ENCODE data around the gene PDE6H. TPM values are rescaled to one million over a fixed set of nuclear protein-coding genes. Genes with fewer than 3 reads are reported as not detected.

PDE6H gene
- total RNA-seq (not detected), polyA plus RNA-seq (not detected)

DNA sequence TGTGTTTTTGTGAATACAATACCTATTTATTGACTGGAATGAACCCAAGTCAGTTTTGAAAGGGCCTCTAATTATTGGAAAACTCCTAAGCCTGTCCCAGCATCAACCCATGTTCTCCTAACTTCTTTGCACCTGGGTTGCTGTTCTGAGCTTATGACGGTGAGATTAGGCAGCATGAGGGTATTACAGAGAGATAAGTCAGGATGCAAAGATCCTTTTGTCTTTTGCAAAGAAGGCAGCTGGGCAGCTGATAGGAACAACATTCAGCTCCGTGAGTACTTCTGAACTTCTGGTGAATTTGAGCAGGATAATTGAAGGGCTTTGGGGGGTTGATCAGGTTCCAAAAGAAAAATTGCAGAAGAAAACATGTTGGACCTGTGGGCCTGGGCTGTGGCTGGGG is at the start of gene PDE6H:
PDE6H (plus strand) TSS at position 227 of the 400 bp plus-strand sequence. CDS start 4,971 bp downstream, outside the sequence.
- TF ChIP-seq POLR2A (IDR thresholded peaks at IDR 0.05), result no peak
- TF ChIP-seq EP300 (IDR thresholded peaks at IDR 0.05), result no peak
- TF ChIP-seq, protein P1, sequence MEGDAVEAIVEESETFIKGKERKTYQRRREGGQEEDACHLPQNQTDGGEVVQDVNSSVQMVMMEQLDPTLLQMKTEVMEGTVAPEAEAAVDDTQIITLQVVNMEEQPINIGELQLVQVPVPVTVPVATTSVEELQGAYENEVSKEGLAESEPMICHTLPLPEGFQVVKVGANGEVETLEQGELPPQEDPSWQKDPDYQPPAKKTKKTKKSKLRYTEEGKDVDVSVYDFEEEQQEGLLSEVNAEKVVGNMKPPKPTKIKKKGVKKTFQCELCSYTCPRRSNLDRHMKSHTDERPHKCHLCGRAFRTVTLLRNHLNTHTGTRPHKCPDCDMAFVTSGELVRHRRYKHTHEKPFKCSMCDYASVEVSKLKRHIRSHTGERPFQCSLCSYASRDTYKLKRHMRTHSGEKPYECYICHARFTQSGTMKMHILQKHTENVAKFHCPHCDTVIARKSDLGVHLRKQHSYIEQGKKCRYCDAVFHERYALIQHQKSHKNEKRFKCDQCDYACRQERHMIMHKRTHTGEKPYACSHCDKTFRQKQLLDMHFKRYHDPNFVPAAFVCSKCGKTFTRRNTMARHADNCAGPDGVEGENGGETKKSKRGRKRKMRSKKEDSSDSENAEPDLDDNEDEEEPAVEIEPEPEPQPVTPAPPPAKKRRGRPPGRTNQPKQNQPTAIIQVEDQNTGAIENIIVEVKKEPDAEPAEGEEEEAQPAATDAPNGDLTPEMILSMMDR (IDR thresholded peaks at IDR 0.05), result no peak
- no peak for TF ChIP-seq POLR2AphosphoS5 (IDR thresholded peaks at IDR 0.05)
- H3K4me1 ChIP-seq, result no peaks in the 10 kb centered on the region

DNA sequence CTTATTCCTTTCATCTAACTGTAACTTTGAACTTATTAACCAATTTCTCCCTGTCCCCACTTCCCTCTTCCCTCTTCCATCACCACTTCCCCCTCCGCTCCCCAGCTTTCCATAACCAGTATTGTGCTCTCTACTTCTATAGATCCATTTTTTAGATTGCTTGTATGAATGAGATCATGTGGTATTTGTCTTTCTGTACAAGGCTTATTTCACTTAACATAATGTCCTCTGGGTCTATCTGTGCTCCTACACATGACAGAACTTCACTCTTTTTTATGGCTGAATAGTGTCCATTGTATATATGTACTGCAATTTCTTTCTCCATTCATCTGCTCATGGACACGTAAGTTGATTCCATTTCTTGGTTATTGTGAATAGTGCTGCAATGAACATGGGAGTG is 48.9 kb upstream of the PDE6H start:
- no peaks in the 10 kb centered on the region for H3K9me3 ChIP-seq
- 92% methylated on average over 2 of the region's 2 CpGs for WGBS, 2 donors
- peaks cover 0 to 4% (median 3%) of the 10 kb centered on the region in 4 donors for H3K4me1 ChIP-seq
- no peaks in the 10 kb centered on the region for H3K36me3 ChIP-seq
- H3K4me3 ChIP-seq, result no peak overlapping the region
- intact Hi-C loops (cut with DNase I), result no loop called here
- TF ChIP-seq EP300 (IDR thresholded peaks at IDR 0.05) (no peak), POLR2A (IDR thresholded peaks at IDR 0.05) (no peak), POLR2AphosphoS5 (IDR thresholded peaks at IDR 0.05) (no peak)
- TF ChIP-seq, protein P1 (IDR thresholded peaks at IDR 0.05), result no peak
- no peaks in the 10 kb centered on the region for H3K27me3 ChIP-seq
- no peak overlapping the region for H3K27ac ChIP-seq
- DNase-seq, result no peak

More for the DNA sequence above, at the start of gene PDE6H:
- H3K27ac ChIP-seq, result no peak within 1 kb of the TSS
- intact Hi-C loops (cut with DNase I), result no loop called here
- DNase-seq, result no peak
- H3K4me3 ChIP-seq, result no peak within 1 kb of the TSS
- no peaks in the 10 kb centered on the region for H3K27me3 ChIP-seq
- no peaks in the 10 kb centered on the region for H3K36me3 ChIP-seq
- 93 to 94% methylated on average over 2 of the region's 2 CpGs for WGBS, 2 donors
- no peaks in the 10 kb centered on the region for H3K9me3 ChIP-seq

DNA sequence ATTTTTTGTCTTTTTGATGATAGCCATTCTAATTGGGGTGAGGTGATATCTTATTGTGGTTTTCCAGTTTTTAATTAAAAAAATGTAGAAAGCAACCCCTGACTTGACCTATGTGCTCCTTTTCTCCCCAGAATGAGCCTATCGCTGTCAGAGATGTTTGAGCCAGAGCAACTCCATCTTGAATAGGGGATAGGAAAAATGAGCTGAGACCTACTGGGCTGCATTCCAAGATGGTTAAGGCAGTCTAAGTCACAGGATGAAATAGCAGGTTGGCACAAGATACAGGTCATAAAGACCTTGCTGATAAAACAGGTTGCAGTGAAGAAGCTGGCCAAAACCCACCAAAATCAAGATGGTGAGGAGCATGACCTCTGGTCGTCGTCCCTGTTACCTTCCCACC is 48.3 kb upstream of the PDE6H start:
- Histone ChIP-seq H3K9me3 (no peaks in the 10 kb centered on the region), H3K4me1 (peaks cover 0 to 10% (median 9%) of the 10 kb centered on the region in 4 donors), H3K36me3 (no peaks in the 10 kb centered on the region), H3K4me3 (no peak overlapping the region), H3K27me3 (no peaks in the 10 kb centered on the region), H3K27ac (no peak overlapping the region)
- intact Hi-C loops (cut with DNase I), result no loop called here
- 94 to 95% methylated on average over 3 of the region's 3 CpGs for WGBS, 2 donors
- no peak for DNase-seq
- TF ChIP-seq EP300 (IDR thresholded peaks at IDR 0.05), result no peak
- no peak for TF ChIP-seq POLR2A (IDR thresholded peaks at IDR 0.05)
- no peak for TF ChIP-seq POLR2AphosphoS5 (IDR thresholded peaks at IDR 0.05)
- TF ChIP-seq, protein P1 (IDR thresholded peaks at IDR 0.05), result no peak

DNA sequence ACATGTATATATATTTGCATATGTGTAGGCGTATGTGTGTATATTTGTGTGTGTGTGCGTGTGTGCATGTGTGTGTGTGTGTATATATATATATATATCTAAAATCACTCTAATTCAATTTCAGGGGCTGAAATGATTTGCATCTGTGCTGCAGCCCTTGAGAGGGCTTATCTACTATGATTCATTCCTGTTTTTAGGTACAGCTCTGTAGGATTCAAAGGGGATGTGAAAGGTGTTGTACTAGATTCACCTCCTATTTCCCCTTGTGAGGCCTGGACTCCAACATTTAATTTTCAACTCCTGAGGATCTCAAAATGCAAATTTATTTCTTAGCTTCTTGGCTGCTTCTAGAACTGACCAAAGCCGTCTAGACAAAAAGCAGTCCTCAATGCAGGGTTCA is 45.6 kb upstream of the PDE6H start:
- Histone ChIP-seq H3K27ac (no peak overlapping the region), H3K4me3 (no peak overlapping the region)

More for the DNA sequence above, 45.6 kb upstream of the PDE6H start:
- Histone ChIP-seq H3K4me1 (peaks cover 0 to 25% (median 18%) of the 10 kb centered on the region in 4 donors), H3K27me3 (no peaks in the 10 kb centered on the region), H3K9me3 (no peaks in the 10 kb centered on the region), H3K36me3 (no peaks in the 10 kb centered on the region)
- intact Hi-C loops (cut with DNase I), result no loop called here
- WGBS, 2 donors, result 88 to 93% methylated on average over 3 of the region's 3 CpGs
- TF ChIP-seq POLR2A (IDR thresholded peaks at IDR 0.05), result no peak
- no peak for TF ChIP-seq EP300 (IDR thresholded peaks at IDR 0.05)
- TF ChIP-seq POLR2AphosphoS5 (IDR thresholded peaks at IDR 0.05), result no peak
- TF ChIP-seq, protein P1 (IDR thresholded peaks at IDR 0.05), result no peak
- no peak for DNase-seq

All from sigmoid colon (tissue), 7 donors.